HCT116 (cell line): ENCODE data around the gene KLHL10. TPM values are rescaled to one million over a fixed set of nuclear protein-coding genes. Genes with fewer than 3 reads are reported as not detected.

ENCODE experiments used
- ATAC-seq: fragments of 200-7000 bp; cut with Tn5 transposase; 2 replicates; pipeline ENCODE4 v1.9.1; 2020; ENCODE audit warnings: mild to moderate bottlenecking, moderate library complexity
- BruUV-seq: library from RNA; stranded (reverse); fragments of 400-500 nt; replicated peaks from 2 replicates; lab custom pipeline; 2021; lab: Mats Ljungman, UMichigan
- CTCF ChIA-PET: fragments of 300-600 bp; sonication (Branson Sonifier 250); formaldehyde crosslinking; loops from one replicate; lab custom pipeline; 2021; ENCODE audit warnings: antibody characterized with exemption; lab: Charles Lee
- POLR2A ChIA-PET: fragments of 300-600, 350-600 bp; sonication (Branson Sonifier 250); formaldehyde crosslinking; loops from one replicate; lab custom pipeline; 2021; ENCODE audit warnings: antibody characterized with exemption; lab: Charles Lee
- RAD21 ChIA-PET, 2 experiments: fragments of 300-600 bp; sonication (Branson Sonifier 250); formaldehyde crosslinking; loops; one replicate each; lab custom pipeline; 2023; ENCODE audit warnings: low total read pairs in 2 of 2; ENCODE audit not compliant: uncharacterized antibody in 2 of 2, unreplicated experiment in 2 of 2, low non-redundant PET in 1 of 2; lab: Charles Lee
- DNase-seq: peaks from one replicate; pipeline ENCODE4 v3.0.0-alpha.2; 2010; ENCODE audit warnings: low read depth, low spot score
- H2AFZ ChIP-seq: fragments of 200-600 bp; shearing (Covaris generic), sonication (generic); 2 replicates; pipeline ENCODE4 v1.6.1; 2017; ENCODE audit warnings: low read depth, mixed run types, mixed read lengths, antibody characterized with exemption, low read length; ENCODE audit not compliant: poor library complexity, severe bottlenecking
- H3K27ac ChIP-seq: 2 replicates; pipeline ENCODE4 v1.5.1; 2012; ENCODE audit warnings: low read depth, low read length
- H3K27me3 ChIP-seq: fragments of 200-600 bp; sonication (generic); 2 replicates; pipeline ENCODE4 v1.6.1; 2016; ENCODE audit warnings: mixed run types, low read length, mixed read lengths; ENCODE audit not compliant: insufficient read depth
- H3K36me3 ChIP-seq, 2 experiments: fragments of 200-500 bp in 1 of 2; fragments of 200-600 bp in 1 of 2; sonication (Bioruptor generic) in 1 of 2; sonication (generic) in 1 of 2; 2 replicates each; pipeline versions ENCODE4 v1.5.1 to v1.6.1; 2014 to 2016; ENCODE audit warnings: low read length in 2 of 2, inconsistent platforms in 1 of 2, mixed read lengths in 1 of 2, mixed run types in 1 of 2; ENCODE audit not compliant: insufficient read depth in 2 of 2, control insufficient read depth in 1 of 2
- H3K4me1 ChIP-seq, 2 experiments: fragments of 200-600 bp in 1 of 2; sonication (generic) in 1 of 2; 2 replicates each; pipeline versions ENCODE4 v1.5.1 to v1.6.1; 2012 to 2017; ENCODE audit warnings: low read length in 2 of 2, inconsistent platforms in 1 of 2, mild to moderate bottlenecking in 1 of 2, mixed read lengths in 1 of 2, mixed run types in 1 of 2, moderate library complexity in 1 of 2; ENCODE audit not compliant: insufficient read depth in 2 of 2, control insufficient read depth in 1 of 2
- H3K4me2 ChIP-seq: fragments of 200-600 bp; sonication (generic); 2 replicates; pipeline ENCODE4 v1.6.1; 2017; ENCODE audit warnings: mixed run types, low read length, mixed read lengths
- H3K4me3 ChIP-seq, 2 experiments: fragments of 200-600 bp in 1 of 2; sonication (generic) in 1 of 2; replicated peaks in 1 of 2; 2 replicates each; pipeline ENCODE4 v1.5.1; 2011 to 2016; ENCODE audit warnings: low read length in 2 of 2, control low read depth in 1 of 2, low read depth in 1 of 2, mild to moderate bottlenecking in 1 of 2, mixed read lengths in 1 of 2, mixed run types in 1 of 2
- H3K79me2 ChIP-seq: fragments of 200-600 bp; sonication (generic); 2 replicates; pipeline ENCODE4 v1.6.1; 2017; ENCODE audit warnings: mild to moderate bottlenecking, mixed run types, low read length, moderate library complexity, mixed read lengths; ENCODE audit not compliant: insufficient read depth
- H3K9ac ChIP-seq: fragments of 200-600 bp; sonication (generic); 2 replicates; pipeline ENCODE4 v1.6.1; 2016; ENCODE audit warnings: low read length, mixed read lengths
- H3K9me2 ChIP-seq: fragments of 200-600 bp; sonication (generic), shearing (Covaris generic); 2 replicates; pipeline ENCODE4 v1.6.1; 2017; ENCODE audit warnings: mixed run types, mild to moderate bottlenecking, moderate library complexity; ENCODE audit not compliant: insufficient read depth
- H3K9me3 ChIP-seq, 2 experiments: fragments of 200-500 bp in 1 of 2; fragments of 200-600 bp in 1 of 2; sonication (Bioruptor generic) in 1 of 2; sonication (generic) in 1 of 2; 2 replicates each; pipeline ENCODE4 v1.6.1; 2014 to 2017; ENCODE audit warnings: low read length in 2 of 2, mixed read lengths in 2 of 2, inconsistent platforms in 1 of 2, low read depth in 1 of 2, mild to moderate bottlenecking in 1 of 2, mixed run types in 1 of 2, moderate library complexity in 1 of 2; ENCODE audit not compliant: control insufficient read depth in 1 of 2, insufficient read depth in 1 of 2
- H4K20me1 ChIP-seq: fragments of 200-600 bp; sonication (generic), shearing (Covaris generic); 2 replicates; pipeline ENCODE4 v1.6.1; 2017; ENCODE audit warnings: mixed run types, mild to moderate bottlenecking, moderate library complexity; ENCODE audit not compliant: insufficient read depth
- ATF3 ChIP-seq: IDR thresholded peaks from 2 replicates; pipeline ENCODE4 v1.6.1; 2012
- CBX3 ChIP-seq: IDR thresholded peaks from 2 replicates; pipeline ENCODE4 v1.6.1; 2012; ENCODE audit warnings: low read depth
- CEBPB ChIP-seq: IDR thresholded peaks from 2 replicates; pipeline ENCODE4 v1.6.1; 2012; ENCODE audit warnings: low read depth
- CTCF ChIP-seq, 3 experiments: fragments of 200-600 bp in 1 of 3; sonication (generic) in 1 of 3; IDR thresholded peaks in 2 of 3; conservative IDR thresholded peaks in 1 of 3; 2 replicates each; pipeline ENCODE4 v1.5.1; 2012 to 2017; ENCODE audit warnings: low read depth in 2 of 3, low read length in 2 of 3, antibody characterized with exemption in 1 of 3, borderline replicate concordance in 1 of 3, control low read depth in 1 of 3, mild to moderate bottlenecking in 1 of 3, mixed read lengths in 1 of 3, mixed run types in 1 of 3, moderate library complexity in 1 of 3; ENCODE audit not compliant: insufficient read depth in 1 of 3
- EGR1 ChIP-seq: IDR thresholded peaks from 2 replicates; pipeline ENCODE4 v1.6.1; 2012; ENCODE audit warnings: low read depth
- ELF1 ChIP-seq: IDR thresholded peaks from 2 replicates; pipeline ENCODE4 v1.6.1; 2012; ENCODE audit warnings: low read depth, borderline replicate concordance
- EZH2 ChIP-seq: fragments of 200-600 bp; sonication (generic); IDR thresholded peaks from 2 replicates; pipeline ENCODE4 v1.6.1; 2017; ENCODE audit warnings: antibody characterized with exemption, mixed run types
- EZH2phosphoT487 ChIP-seq: fragments of 200-600 bp; IDR thresholded peaks from 2 replicates; pipeline ENCODE4 v1.6.1; 2018; ENCODE audit warnings: antibody characterized with exemption, borderline replicate concordance
- FOSL1 ChIP-seq: IDR thresholded peaks from 2 replicates; pipeline ENCODE4 v1.6.1; 2012; ENCODE audit warnings: low read depth
- JUND ChIP-seq: IDR thresholded peaks from 2 replicates; pipeline ENCODE4 v1.6.1; 2012
- POLR2A ChIP-seq: IDR thresholded peaks from 2 replicates; pipeline ENCODE4 v1.7.0; 2011; ENCODE audit warnings: borderline replicate concordance; ENCODE audit not compliant: insufficient read depth, insufficient read length; ENCODE audit errors: extremely low read depth
- POLR2AphosphoS5 ChIP-seq: IDR thresholded peaks from 2 replicates; pipeline ENCODE4 v1.6.1; 2011; ENCODE audit warnings: mild to moderate bottlenecking, low read depth, low read length, moderate library complexity
- RAD21 ChIP-seq: IDR thresholded peaks from 2 replicates; pipeline ENCODE4 v1.6.1; 2012; ENCODE audit warnings: low read depth, mild to moderate bottlenecking
- REST ChIP-seq: IDR thresholded peaks from 2 replicates; pipeline ENCODE4 v1.6.1; 2012; ENCODE audit warnings: low read depth
- SIN3A ChIP-seq: IDR thresholded peaks from 2 replicates; pipeline ENCODE4 v1.6.1; 2012; ENCODE audit warnings: low read depth
- SP1 ChIP-seq: IDR thresholded peaks from 2 replicates; pipeline ENCODE4 v1.6.1; 2012; ENCODE audit warnings: low read depth
- SRF ChIP-seq: IDR thresholded peaks from 2 replicates; pipeline ENCODE4 v1.6.1; 2012; ENCODE audit warnings: low read depth
- YY1 ChIP-seq: IDR thresholded peaks from 2 replicates; pipeline ENCODE4 v1.6.1; 2011; ENCODE audit warnings: low read length, low read depth, moderate library complexity, mild to moderate bottlenecking; ENCODE audit not compliant: insufficient replicate concordance; ENCODE audit errors: extremely low read depth
- ZFX ChIP-seq: fragments of 450-650 bp; IDR thresholded peaks from 2 replicates; pipeline ENCODE4 v1.6.1; 2017
- ZNF274 ChIP-seq: fragments of 200-500 bp; sonication (Bioruptor generic); IDR thresholded peaks from 2 replicates; pipeline ENCODE4 v1.6.1; 2014; ENCODE audit warnings: mild to moderate bottlenecking, low read depth, low read length, inconsistent platforms
- intact Hi-C: fragments of 100-400 bp; cut with micrococcal nuclease; formaldehyde crosslinking; loops from 2 replicates; pipeline ENCODE4 v1.10.0; 2022
- total RNA-seq: library from RNA; stranded (reverse); gene quantifications from one replicate; pipeline ENCODE4 v1.2.1, GENCODE V29; 2021; ENCODE audit not compliant: unreplicated experiment

KLHL10 gene
- total RNA-seq, 1 experiment from 2014 or later = not detected

- no peaks in the 10 kb centered on the region for H3K9me2 ChIP-seq
- TF ChIP-seq SRF = no peak
- no peak for TF ChIP-seq ATF3
- TF ChIP-seq SP1 = no peak
- no peak for TF ChIP-seq RAD21
- TF ChIP-seq POLR2A = no peak
- TF ChIP-seq SIN3A = no peak
- no peak for TF ChIP-seq YY1
- TF ChIP-seq EZH2 = no peak
- no peak for TF ChIP-seq POLR2AphosphoS5
- no peak for TF ChIP-seq CEBPB
- TF ChIP-seq FOSL1 = no peak
- no peak for TF ChIP-seq REST
- TF ChIP-seq ELF1 = no peak
- no peak for TF ChIP-seq JUND
- TF ChIP-seq CBX3 = no peak
- no peak for TF ChIP-seq CTCF (IDR thresholded peaks at IDR 0.05 in 2 of 3, conservative IDR thresholded peaks at IDR 0.05 in 1 of 3; ENCODE audit: borderline replicate concordance in 1 of 3, insufficient read depth in 1 of 3, low read depth in 2 of 3, low read length in 2 of 3)
- TF ChIP-seq EGR1 = no peak
- no peak for TF ChIP-seq EZH2phosphoT487
- TF ChIP-seq ZNF274 = no peak
- no peak for TF ChIP-seq ZFX
- H3K4me1 ChIP-seq = peaks cover 60 to 85% of the 10 kb centered on the region in 2 experiments
- no peaks in the 10 kb centered on the region for H4K20me1 ChIP-seq
- intact Hi-C loops = no loop called here
- no peak overlapping the region for H3K27ac ChIP-seq
- no peak overlapping the region for H3K4me3 ChIP-seq
- RAD21 ChIA-PET = no interaction called here
- ATAC-seq (no peak), DNase-seq (no peak)
- H2AFZ ChIP-seq = no peak overlapping the region
- POLR2A ChIA-PET = interaction anchor here (0.6 to 5.5 kb wide), 6 partner anchors 11 to 61 kb away, joined by 3 to 77 read pairs (median 5); partner anchors contain the start of gene JUP
- H3K27me3 ChIP-seq = no peaks in the 10 kb centered on the region
- H3K79me2 ChIP-seq = no peaks in the 10 kb centered on the region
- BruUV-seq = no TSS peak
- H3K4me2 ChIP-seq = no peak overlapping the region
- CTCF ChIA-PET = interaction anchor here (1.3 to 7.4 kb wide), 2 partner anchors 11 to 59 kb away, joined by 4 to 109 read pairs; partner anchors contain the start of gene JUP
- H3K36me3 ChIP-seq = no peaks in the 10 kb centered on the region
- no peak overlapping the region for H3K9ac ChIP-seq
- no peaks in the 10 kb centered on the region for H3K9me3 ChIP-seq
Observed at GRCh38 chr17:41796121-41796895, 41.3 kb upstream of the KLHL10 start.
